Prostate gland (tissue), 2 donors: ENCODE measurements around the gene SYT14. TPM values are rescaled to one million over a fixed set of nuclear protein-coding genes. Genes with fewer than 3 reads are reported as not detected.
"Not testable (repeated sequence)": the region's sequence is repeated elsewhere in the genome, so short reads cannot be mapped to it uniquely, and the experiment has no call there.

Experiments
- DNase-seq: peaks from one replicate; pipeline ENCODE4 v3.0.0-alpha.2; 2019; ENCODE audit warnings: low spot score
- H3K27ac ChIP-seq, 2 donors: fragments of 200-600 bp; sonication (generic); 2 replicates each; pipeline ENCODE4 v1.5.1; 2017 to 2019
- H3K27me3 ChIP-seq: fragments of 200-600 bp; sonication (generic); replicated peaks from 2 replicates; pipeline ENCODE4 v1.5.1; 2019; ENCODE audit not compliant: insufficient read depth
- H3K36me3 ChIP-seq, 2 donors: fragments of 200-600 bp; sonication (generic); 1 replicate in 1 of 2; 2 replicates in 1 of 2; pipeline versions ENCODE4 v1.5.1 to v1.8.1; 2017 to 2019
- H3K4me1 ChIP-seq: fragments of 200-600 bp; sonication (generic); replicated peaks from 2 replicates; pipeline ENCODE4 v1.5.1; 2019
- H3K4me3 ChIP-seq, 2 donors: fragments of 200-600 bp; sonication (generic); 2 replicates each; pipeline ENCODE4 v1.5.1; 2017 to 2019
- H3K9me3 ChIP-seq: fragments of 200-600 bp; sonication (generic); 2 replicates; pipeline ENCODE4 v1.5.1; 2017
- CTCF ChIP-seq, 4 experiments: fragments of 200-600 bp in 2 of 4; fragments of 450-650 bp in 2 of 4; sonication (generic) in 2 of 4; IDR thresholded peaks; 1 replicate in 3 of 4; 2 replicates in 1 of 4; pipeline ENCODE4 v1.5.1; 2016 to 2019; ENCODE audit warnings: antibody characterized with exemption in 4 of 4, mild to moderate bottlenecking in 2 of 4, moderate library complexity in 2 of 4
- POLR2A ChIP-seq: fragments of 450-650 bp; IDR thresholded peaks from one replicate; pipeline ENCODE4 v1.6.1; 2016; ENCODE audit warnings: antibody characterized with exemption, mild to moderate bottlenecking
- POLR2AphosphoS5 ChIP-seq: sonication (generic); formaldehyde crosslinking; IDR thresholded peaks from one replicate; pipeline ENCODE4 v1.6.1; 2017; ENCODE audit warnings: antibody characterized with exemption
- WGBS: methylation state at CpG from one replicate; pipeline ENCODE4 v1.1.5; 2018; 5-methylcytosine and 5-hydroxymethylcytosine counted together
- intact Hi-C: fragments of 100-400 bp; cut with DNase I; formaldehyde crosslinking; loops from one replicate; pipeline ENCODE4 v1.14.2; 2022
- total RNA-seq, 2 donors: library from RNA; depleted of rRNA; stranded (reverse); fragments of >200 nt; gene quantifications; one replicate each; pipeline ENCODE4 v1.1.0, GENCODE V29; 2016

SYT14 gene
- total RNA-seq, 2 donors from 2014 or later = 0.41 to 6.0 TPM

- TF ChIP-seq POLR2A (no peak), POLR2AphosphoS5 (no peak), CTCF (IDR thresholded peaks at IDR 0.05) (no peak)
- DNase-seq = no peak
- intact Hi-C loops = no loop called here
- no peak overlapping the region for H3K4me3 ChIP-seq
- H3K9me3 ChIP-seq = no peaks in the 10 kb centered on the region
- no peaks in the 10 kb centered on the region for H3K27me3 ChIP-seq
- no peaks in the 10 kb centered on the region for H3K4me1 ChIP-seq
- no peaks in the 10 kb centered on the region for H3K36me3 ChIP-seq
- 82% methylated on average over 2 of the region's 2 CpGs for WGBS
- no peak overlapping the region for H3K27ac ChIP-seq
These were observed 22.9 kb downstream of the SYT14 start for GRCh38 chr1:209960926-209961325.

- DNase-seq = no peak
- no peak overlapping the region for H3K4me3 ChIP-seq
- intact Hi-C loops = no loop called here
- no peaks in the 10 kb centered on the region for H3K27me3 ChIP-seq
- H3K9me3 ChIP-seq = no peaks in the 10 kb centered on the region
- H3K27ac ChIP-seq = no peak overlapping the region
- no peaks in the 10 kb centered on the region for H3K4me1 ChIP-seq
- no peaks in the 10 kb centered on the region for H3K36me3 ChIP-seq
- WGBS = 55% methylated on average over 4 of the region's 4 CpGs
- no peak for TF ChIP-seq POLR2A
- no peak for TF ChIP-seq POLR2AphosphoS5
- no peak for TF ChIP-seq CTCF (IDR thresholded peaks at IDR 0.05)
These were observed 24.4 kb downstream of the SYT14 start for GRCh38 chr1:209962388-209962787.

GRCh38 chr1:209962856-209963255, 24.8 kb downstream of the SYT14 start:
- intact Hi-C loops = no loop called here
- Histone ChIP-seq H3K27ac (no peak overlapping the region), H3K4me1 (no peaks in the 10 kb centered on the region), H3K9me3 (no peaks in the 10 kb centered on the region), H3K27me3 (no peaks in the 10 kb centered on the region), H3K36me3 (no peaks in the 10 kb centered on the region), H3K4me3 (no peak overlapping the region)
- DNase-seq = no peak
- WGBS = 10% methylated on average over 1 of the region's 1 CpG
- TF ChIP-seq CTCF (IDR thresholded peaks at IDR 0.05) = no peak
- TF ChIP-seq POLR2AphosphoS5 = no peak
- no peak for TF ChIP-seq POLR2A

GRCh38 chr1:209965996-209966395, 28.0 kb downstream of the SYT14 start:
- WGBS = 88% methylated on average over 9 of the region's 9 CpGs
- no peaks in the 10 kb centered on the region for H3K36me3 ChIP-seq
- H3K9me3 ChIP-seq = no peaks in the 10 kb centered on the region
- H3K27ac ChIP-seq = no peak overlapping the region
- H3K27me3 ChIP-seq = no peaks in the 10 kb centered on the region
- no peak overlapping the region for H3K4me3 ChIP-seq
- TF ChIP-seq POLR2A = no peak
- no peak for TF ChIP-seq CTCF (IDR thresholded peaks at IDR 0.05)
- no peak for TF ChIP-seq POLR2AphosphoS5
- H3K4me1 ChIP-seq = no peaks in the 10 kb centered on the region
- DNase-seq = no peak
- intact Hi-C loops = no loop called here

- WGBS = 79% methylated on average over 14 of the region's 14 CpGs
- H3K27ac ChIP-seq = not testable (repeated sequence)
These were observed 40.7 kb downstream of the SYT14 start for GRCh38 chr1:209978721-209979120.

More at GRCh38 chr1:209978721-209979120, 40.7 kb downstream of the SYT14 start:
- H3K9me3 ChIP-seq, DNase-seq, H3K36me3 ChIP-seq, intact Hi-C loops, H3K4me1 ChIP-seq, H3K4me3 ChIP-seq, H3K27me3 ChIP-seq: not testable (repeated sequence)
